Activated CD8-positive, alpha-beta T cell treated with anti-CD3 and anti-CD28 coated beads for 36 hours (primary cell): Measurements from ENCODE around the gene FANCC. TPM values are rescaled to one million over a fixed set of nuclear protein-coding genes. Genes with fewer than 3 reads are reported as not detected.
"Not testable (repeated sequence)": the region's sequence is repeated elsewhere in the genome, so short reads cannot be mapped to it uniquely, and the experiment has no call there.

Experiments used
- ATAC-seq: fragments of 200-7000 bp; cut with Tn5 transposase; one replicate; pipeline ENCODE4 v1.10.0; 2021; ENCODE audit warnings: mild to moderate bottlenecking, moderate library complexity
- CTCF ChIA-PET: fragments of 350-600 bp; sonication (Branson Sonifier 250); formaldehyde crosslinking; loops from one replicate; lab custom pipeline; 2021; ENCODE audit warnings: antibody characterized with exemption; lab: Charles Lee
- POLR2A ChIA-PET: fragments of 350-600 bp; sonication (Branson Sonifier 250); formaldehyde crosslinking; loops from one replicate; lab custom pipeline; 2021; ENCODE audit warnings: antibody characterized with exemption; lab: Charles Lee
- DNase-seq: peaks from one replicate; pipeline ENCODE4 v3.0.0-alpha.2; 2020
- H3K27ac Mint-ChIP-seq: one replicate; pipeline ENCODE4 v1.8.0; 2021; ENCODE audit warnings: mild to moderate bottlenecking, mixed read lengths
- H3K27me3 Mint-ChIP-seq: one replicate; pipeline ENCODE4 v1.8.0; 2021; ENCODE audit warnings: mixed read lengths
- H3K36me3 Mint-ChIP-seq: one replicate; pipeline ENCODE4 v1.8.0; 2021; ENCODE audit warnings: low read depth, mixed read lengths
- H3K4me1 Mint-ChIP-seq: one replicate; pipeline ENCODE4 v1.8.0; 2021; ENCODE audit warnings: low read depth, mixed read lengths
- H3K4me3 Mint-ChIP-seq: one replicate; pipeline ENCODE4 v1.8.0; 2021; ENCODE audit warnings: mild to moderate bottlenecking, moderate library complexity, mixed read lengths
- H3K9me3 Mint-ChIP-seq: one replicate; pipeline ENCODE4 v1.8.0; 2021; ENCODE audit warnings: mixed read lengths
- intact Hi-C: fragments of 100-400 bp; cut with micrococcal nuclease; formaldehyde crosslinking; loops from one replicate; pipeline ENCODE4 v1.10.0; 2022
- total RNA-seq, 2 experiments: library from RNA; stranded (reverse); gene quantifications; one replicate each; pipeline ENCODE4 v1.2.3, GENCODE V29; 2021
- TF ChIP-seq, protein P1 (sequence below): fragments of 200-600 bp; IDR thresholded peaks from one replicate; pipeline ENCODE4 v1.8.0; 2022; ENCODE audit warnings: antibody characterized with exemption, mild to moderate bottlenecking

FANCC gene
- total RNA-seq, 2 experiments from 2014 or later: 11.5 to 12.4 TPM

DNA sequence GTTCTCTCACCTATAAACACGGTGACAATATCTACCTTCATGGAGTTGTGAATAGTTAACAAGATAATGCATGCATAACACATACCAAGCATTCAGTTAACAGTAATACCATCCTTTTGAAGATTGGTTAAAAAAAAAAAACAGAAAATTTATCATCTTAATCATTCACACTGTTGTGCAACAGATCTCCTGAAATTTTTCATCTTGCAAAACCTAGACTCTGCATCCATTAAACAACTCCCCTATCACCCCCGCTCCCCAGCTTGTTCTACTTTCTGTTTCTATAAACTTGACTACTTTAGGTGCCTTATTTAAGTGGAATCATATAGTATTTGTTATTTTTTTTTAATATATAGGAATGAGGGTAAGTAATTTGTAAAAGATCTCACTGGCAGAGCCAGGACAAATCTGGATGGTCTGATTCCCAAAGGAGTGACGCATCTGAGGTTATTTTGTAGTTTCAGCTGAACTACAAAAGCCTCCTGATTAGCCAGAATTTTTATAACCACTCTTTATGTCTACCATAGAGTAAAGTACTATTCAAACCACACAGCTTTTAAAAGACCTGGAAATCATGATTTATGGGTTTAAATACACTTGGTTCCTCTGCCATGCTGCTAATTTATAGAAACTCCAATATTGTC, 93.0 kb downstream of the FANCC start:
- Mint-ChIP-seq H3K27me3 (no peaks in the 10 kb centered on the region), H3K4me1 (no peaks in the 10 kb centered on the region), H3K4me3 (no peak overlapping the region), H3K36me3 (peaks cover 8% of the 10 kb centered on the region), H3K27ac (no peak overlapping the region), H3K9me3 (no peaks in the 10 kb centered on the region)
- TF ChIP-seq, protein P1, sequence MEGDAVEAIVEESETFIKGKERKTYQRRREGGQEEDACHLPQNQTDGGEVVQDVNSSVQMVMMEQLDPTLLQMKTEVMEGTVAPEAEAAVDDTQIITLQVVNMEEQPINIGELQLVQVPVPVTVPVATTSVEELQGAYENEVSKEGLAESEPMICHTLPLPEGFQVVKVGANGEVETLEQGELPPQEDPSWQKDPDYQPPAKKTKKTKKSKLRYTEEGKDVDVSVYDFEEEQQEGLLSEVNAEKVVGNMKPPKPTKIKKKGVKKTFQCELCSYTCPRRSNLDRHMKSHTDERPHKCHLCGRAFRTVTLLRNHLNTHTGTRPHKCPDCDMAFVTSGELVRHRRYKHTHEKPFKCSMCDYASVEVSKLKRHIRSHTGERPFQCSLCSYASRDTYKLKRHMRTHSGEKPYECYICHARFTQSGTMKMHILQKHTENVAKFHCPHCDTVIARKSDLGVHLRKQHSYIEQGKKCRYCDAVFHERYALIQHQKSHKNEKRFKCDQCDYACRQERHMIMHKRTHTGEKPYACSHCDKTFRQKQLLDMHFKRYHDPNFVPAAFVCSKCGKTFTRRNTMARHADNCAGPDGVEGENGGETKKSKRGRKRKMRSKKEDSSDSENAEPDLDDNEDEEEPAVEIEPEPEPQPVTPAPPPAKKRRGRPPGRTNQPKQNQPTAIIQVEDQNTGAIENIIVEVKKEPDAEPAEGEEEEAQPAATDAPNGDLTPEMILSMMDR: no peak
- CTCF ChIA-PET: interaction anchor here (1.5 kb wide), 1 partner anchor 57 kb away, joined by 7 read pairs; no protein-coding TSS in a partner anchor
- ATAC-seq (no peak), DNase-seq (no peak)
- POLR2A ChIA-PET: interaction anchor here (1.1 kb wide), 1 partner anchor 34 kb away, joined by 3 read pairs; no protein-coding TSS in a partner anchor
- intact Hi-C loops: no loop called here

DNA sequence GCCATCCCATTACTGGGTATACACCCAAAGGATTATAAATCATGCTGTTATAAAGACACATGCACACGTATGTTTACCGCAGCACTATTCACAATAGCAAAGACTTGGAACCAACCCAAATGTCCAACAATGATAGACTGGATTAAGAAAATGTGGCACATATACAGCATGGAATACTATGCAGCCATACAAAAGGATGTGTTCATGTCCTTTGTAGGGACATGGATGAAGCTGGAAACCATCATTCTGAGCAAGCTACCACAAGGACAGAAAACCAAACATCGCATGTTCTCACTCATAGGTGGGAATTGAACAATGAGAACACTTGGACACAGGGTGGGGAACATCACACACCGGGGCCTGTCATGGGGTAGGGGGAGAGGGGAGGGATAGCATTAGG, 97.2 kb downstream of the FANCC start:
- ATAC-seq, H3K9me3 Mint-ChIP-seq, H3K27me3 Mint-ChIP-seq, DNase-seq, CTCF ChIA-PET, H3K4me1 Mint-ChIP-seq, H3K27ac Mint-ChIP-seq, POLR2A ChIA-PET, H3K4me3 Mint-ChIP-seq, H3K36me3 Mint-ChIP-seq, intact Hi-C loops: not testable (repeated sequence)

DNA sequence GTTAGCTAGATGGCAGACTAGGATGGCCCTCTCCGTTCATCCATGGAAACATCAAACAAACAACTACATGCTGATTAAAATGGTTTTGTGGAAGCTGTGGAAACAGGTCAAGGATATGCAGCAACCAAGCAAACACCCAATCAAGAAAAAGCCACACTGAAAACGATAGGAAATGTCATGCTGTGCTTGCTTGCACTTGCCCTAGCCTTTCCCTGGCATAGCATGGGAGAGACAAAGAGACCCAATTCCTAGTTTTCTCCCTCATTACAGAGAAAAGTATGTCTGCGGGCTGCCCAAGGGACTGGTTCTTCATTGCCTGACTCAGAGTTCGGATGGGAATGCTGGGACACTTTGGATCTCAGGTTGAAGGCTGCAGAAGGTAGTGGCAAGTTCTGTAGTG, 98.7 kb downstream of the FANCC start:
- H3K9me3 Mint-ChIP-seq: no peaks in the 10 kb centered on the region

DNA sequence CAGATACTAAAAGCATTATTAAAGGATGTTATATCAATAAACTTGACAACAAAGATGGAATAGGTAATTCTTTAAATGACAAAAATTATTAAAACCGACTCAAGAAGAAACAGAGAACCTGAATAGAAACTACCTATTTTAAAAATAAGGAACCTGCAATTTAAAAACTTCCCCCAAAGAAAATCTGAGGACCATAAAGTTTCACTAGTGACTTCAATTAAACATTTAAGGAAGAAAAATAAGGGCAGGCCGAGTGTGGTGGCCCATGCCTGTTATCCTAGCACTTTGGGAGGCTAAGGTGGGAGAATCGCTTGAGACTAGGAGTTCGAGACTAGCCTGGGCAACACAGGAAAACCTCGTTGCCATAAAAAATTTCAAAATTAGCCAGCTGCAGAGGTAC, 99.6 kb downstream of the FANCC start:
- Mint-ChIP-seq H3K9me3 (no peaks in the 10 kb centered on the region), H3K4me3 (no peak overlapping the region), H3K27ac (no peak overlapping the region), H3K4me1 (peaks cover 6% of the 10 kb centered on the region), H3K27me3 (peaks cover 1% of the 10 kb centered on the region), H3K36me3 (peaks cover 8% of the 10 kb centered on the region)
- DNase-seq (no peak), ATAC-seq (no peak)
- intact Hi-C loops: no loop called here
- ChIA-PET POLR2A (no interaction called here), CTCF (no interaction called here)
- TF ChIP-seq, protein P1: no peak

More for the DNA sequence above, 98.7 kb downstream of the FANCC start:
- DNase-seq (no peak), ATAC-seq (no peak)
- CTCF ChIA-PET: no interaction called here
- Mint-ChIP-seq H3K4me3 (no peak overlapping the region), H3K27ac (no peak overlapping the region), H3K27me3 (peaks cover 1% of the 10 kb centered on the region), H3K36me3 (peaks cover 8% of the 10 kb centered on the region), H3K4me1 (peaks cover 6% of the 10 kb centered on the region)
- intact Hi-C loops: no loop called here
- TF ChIP-seq, protein P1: no peak
- POLR2A ChIA-PET: no interaction called here

DNA sequence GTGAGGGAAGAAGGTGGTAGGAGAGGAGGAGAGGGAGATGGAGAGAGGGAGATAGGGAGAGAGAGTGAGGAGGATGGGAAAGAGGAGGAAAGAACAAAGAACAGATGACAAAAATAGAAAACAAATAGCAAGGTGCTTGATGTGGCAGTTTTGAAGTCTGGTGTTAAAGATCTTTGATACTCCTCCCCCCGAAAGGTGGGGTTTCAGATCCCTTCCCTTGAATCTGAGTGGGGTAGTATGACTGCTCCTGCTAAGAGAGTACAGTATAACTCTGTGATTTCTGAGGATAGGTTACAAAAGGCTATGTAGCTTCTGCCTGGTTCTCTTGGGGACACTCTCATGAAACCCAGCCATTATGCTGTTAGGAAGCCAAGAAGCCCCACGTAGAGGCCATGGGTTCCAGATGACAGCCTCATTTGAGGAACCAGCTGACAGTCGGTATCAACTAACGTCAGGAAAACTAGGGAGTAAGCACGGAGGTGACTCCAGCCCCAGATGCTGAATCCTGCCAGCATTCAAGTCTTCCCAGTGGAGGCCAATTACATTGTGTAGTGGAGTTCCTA, 102.1 kb downstream of the FANCC start:
- Mint-ChIP-seq H3K27ac (no peak overlapping the region), H3K27me3 (peaks cover 1% of the 10 kb centered on the region), H3K4me3 (no peak overlapping the region), H3K9me3 (no peaks in the 10 kb centered on the region), H3K36me3 (peaks cover 8% of the 10 kb centered on the region), H3K4me1 (peaks cover 6% of the 10 kb centered on the region)
- CTCF ChIA-PET: no interaction called here
- TF ChIP-seq, protein P1: no peak
- ATAC-seq (no peak), DNase-seq (no peak)
- POLR2A ChIA-PET: no interaction called here
- intact Hi-C loops: no loop called here
